IMR-90 (cell line): ENCODE measurements around the gene CD320. TPM values are rescaled to one million over a fixed set of nuclear protein-coding genes. Genes with fewer than 3 reads are reported as not detected.

Experiments used
- ATAC-seq: fragments of 200-7000 bp; cut with Tn5 transposase; 2 replicates; pipeline ENCODE4 v1.9.1; 2020; ENCODE audit warnings: low read depth, mild to moderate bottlenecking, moderate library complexity
- BruUV-seq: library from RNA; stranded (reverse); fragments of 400-500 nt; replicated peaks from 2 replicates; lab custom pipeline; 2021; lab: Mats Ljungman, UMichigan
- CTCF ChIA-PET: fragments of 300-600 bp; formaldehyde crosslinking; extraction: SDS; loops from one replicate; lab custom pipeline; 2021; ENCODE audit warnings: antibody characterized with exemption; lab: Yijun Ruan, JAX
- POLR2A ChIA-PET: fragments of 300-600 bp; sonication (Branson Sonifier 250); formaldehyde crosslinking; loops from one replicate; lab custom pipeline; 2022; ENCODE audit warnings: antibody characterized with exemption; ENCODE audit not compliant: unreplicated experiment; lab: Charles Lee
- DNase-seq: peaks from one replicate; pipeline ENCODE4 v3.0.0; 2013
- H2AFZ ChIP-seq: replicated peaks from 2 replicates; pipeline ENCODE3; 2013; ENCODE audit warnings: low read length, mild to moderate bottlenecking; ENCODE audit not compliant: poor library complexity
- H2AK5ac ChIP-seq: 2 replicates; pipeline ENCODE4 v1.6.1; 2013; ENCODE audit warnings: low read depth, low read length, inconsistent platforms
- H2AK9ac ChIP-seq: replicated peaks from 2 replicates; pipeline ENCODE3; 2013; ENCODE audit warnings: mild to moderate bottlenecking, low read depth, low read length, moderate library complexity; ENCODE audit not compliant: poor library complexity
- H2BK120ac ChIP-seq: 2 replicates; pipeline ENCODE4 v1.6.1; 2013; ENCODE audit warnings: low read depth, low read length, inconsistent platforms
- H2BK15ac ChIP-seq: 3 replicates; pipeline ENCODE4 v1.6.1; 2013; ENCODE audit warnings: low read depth, low read length, inconsistent platforms
- H2BK20ac ChIP-seq: 2 replicates; pipeline ENCODE4 v1.6.1; 2013; ENCODE audit warnings: low read depth, mild to moderate bottlenecking, inconsistent platforms, low read length, moderate library complexity
- H2BK5ac ChIP-seq: 2 replicates; pipeline ENCODE4 v1.6.1; 2013; ENCODE audit warnings: mild to moderate bottlenecking, low read depth, low read length, inconsistent platforms; ENCODE audit not compliant: poor library complexity, severe bottlenecking
- H3K14ac ChIP-seq: replicated peaks from 2 replicates; pipeline ENCODE4 v1.6.1; 2013; ENCODE audit warnings: low read depth, low read length, inconsistent platforms
- H3K18ac ChIP-seq: 2 replicates; pipeline ENCODE4 v1.6.1; 2013; ENCODE audit warnings: low read depth, low read length, control low read depth
- H3K23ac ChIP-seq: 2 replicates; pipeline ENCODE4 v1.6.1; 2013; ENCODE audit warnings: low read depth, low read length, inconsistent platforms
- H3K27ac ChIP-seq: 2 replicates; pipeline ENCODE4 v1.5.1; 2013; ENCODE audit warnings: mild to moderate bottlenecking, control low read depth, low read length; ENCODE audit not compliant: insufficient read depth
- H3K27me3 ChIP-seq: 2 replicates; pipeline ENCODE4 v1.6.1; 2013; ENCODE audit warnings: low read length; ENCODE audit not compliant: control insufficient read depth, insufficient read depth
- H3K36me3 ChIP-seq: 2 replicates; pipeline ENCODE4 v1.6.1; 2013; ENCODE audit warnings: low read length, mixed read lengths; ENCODE audit not compliant: control insufficient read depth, insufficient read depth
- H3K4ac ChIP-seq: 2 replicates; pipeline ENCODE4 v1.6.1; 2013; ENCODE audit warnings: low read depth, low read length, inconsistent platforms
- H3K4me1 ChIP-seq: 2 replicates; pipeline ENCODE4 v1.6.1; 2013; ENCODE audit warnings: low read length, mixed read lengths; ENCODE audit not compliant: control insufficient read depth, insufficient read depth
- H3K4me2 ChIP-seq: 2 replicates; pipeline ENCODE4 v1.6.1; 2013; ENCODE audit warnings: low read depth, mild to moderate bottlenecking, control low read depth, low read length, moderate library complexity
- H3K4me3 ChIP-seq: 2 replicates; pipeline ENCODE4 v1.5.1; 2013; ENCODE audit warnings: low read depth, mild to moderate bottlenecking, control low read depth, low read length, moderate library complexity; ENCODE audit not compliant: insufficient read depth
- H3K56ac ChIP-seq: 2 replicates; pipeline ENCODE4 v1.6.1; 2013; ENCODE audit warnings: low read length, inconsistent platforms; ENCODE audit not compliant: insufficient read depth; ENCODE audit errors: extremely low read depth
- H3K79me1 ChIP-seq, 2 experiments: 2 replicates each; pipeline ENCODE4 v1.6.1; 2013; ENCODE audit warnings: low read length in 2 of 2, inconsistent platforms in 1 of 2, low read depth in 1 of 2
- H3K9ac ChIP-seq: 2 replicates; pipeline ENCODE4 v1.6.1; 2013; ENCODE audit warnings: low read depth, low read length, control low read depth
- H3K9me1 ChIP-seq: 2 replicates; pipeline ENCODE4 v1.6.1; 2013; ENCODE audit warnings: low read length, inconsistent platforms; ENCODE audit not compliant: insufficient read depth
- H3K9me3 ChIP-seq: 2 replicates; pipeline ENCODE4 v1.6.1; 2013; ENCODE audit warnings: low read length; ENCODE audit not compliant: control insufficient read depth, insufficient read depth
- H4K20me1 ChIP-seq: 2 replicates; pipeline ENCODE4 v1.6.1; 2013; ENCODE audit warnings: low read length, inconsistent platforms; ENCODE audit not compliant: insufficient read depth
- H4K5ac ChIP-seq: 2 replicates; pipeline ENCODE4 v1.6.1; 2013; ENCODE audit warnings: mild to moderate bottlenecking, low read depth, low read length, control low read depth
- H4K8ac ChIP-seq, 2 experiments: 2 replicates each; pipeline ENCODE4 v1.6.1; 2013; ENCODE audit warnings: low read depth in 2 of 2, low read length in 2 of 2, control low read depth in 1 of 2, inconsistent platforms in 1 of 2
- H4K91ac ChIP-seq: 2 replicates; pipeline ENCODE4 v1.6.1; 2013; ENCODE audit warnings: low read depth, low read length, inconsistent platforms; ENCODE audit not compliant: insufficient read depth
- BHLHE40 ChIP-seq: fragments of 150-350 bp; IDR thresholded peaks from 2 replicates; pipeline ENCODE4 v1.6.1; 2016; ENCODE audit warnings: mild to moderate bottlenecking, low read depth, low read length
- CEBPB ChIP-seq: IDR thresholded peaks from 2 replicates; pipeline ENCODE4 v1.6.1; 2012; ENCODE audit warnings: low read depth, low read length, improper control_type of control experiment
- CHD1 ChIP-seq: IDR thresholded peaks from 2 replicates; pipeline ENCODE4 v1.6.1; 2012; ENCODE audit warnings: low read depth, low read length, improper control_type of control experiment
- FOS ChIP-seq: fragments of 150-350 bp; IDR thresholded peaks from 2 replicates; pipeline ENCODE4 v1.6.1; 2016; ENCODE audit warnings: low read depth, low read length
- MAFK ChIP-seq: IDR thresholded peaks from 2 replicates; pipeline ENCODE4 v1.6.1; 2012; ENCODE audit warnings: low read depth, low read length, improper control_type of control experiment
- MXI1 ChIP-seq: IDR thresholded peaks from 2 replicates; pipeline ENCODE4 v1.6.1; 2012; ENCODE audit warnings: low read depth, mild to moderate bottlenecking, low read length, moderate library complexity, borderline replicate concordance
- POLR2A ChIP-seq: IDR thresholded peaks from 2 replicates; pipeline ENCODE4 v1.6.1; 2012; ENCODE audit warnings: mild to moderate bottlenecking, low read depth, low read length
- RAD21 ChIP-seq: IDR thresholded peaks from 2 replicates; pipeline ENCODE4 v1.6.1; 2012; ENCODE audit warnings: low read length, improper control_type of control experiment
- RCOR1 ChIP-seq: IDR thresholded peaks from 2 replicates; pipeline ENCODE4 v1.6.1; 2012; ENCODE audit warnings: mild to moderate bottlenecking, low read length, improper control_type of control experiment; ENCODE audit not compliant: insufficient replicate concordance
- RFX5 ChIP-seq: IDR thresholded peaks from 2 replicates; pipeline ENCODE4 v1.8.0; 2012; ENCODE audit warnings: low read depth, mild to moderate bottlenecking, low read length, moderate library complexity
- SMC3 ChIP-seq: fragments of 150-350 bp; IDR thresholded peaks from 2 replicates; pipeline ENCODE4 v1.6.1; 2016; ENCODE audit warnings: low read depth, mild to moderate bottlenecking, antibody characterized with exemption, low read length, moderate library complexity
- WGBS, 2 experiments: methylation state at CpG; one replicate each; pipeline versions ENCODE4 v1.1.5 to v1.1.7; 2013; ENCODE audit warnings: missing lambda C conversion rate in 2 of 2; ENCODE audit not compliant: insufficient read length in 1 of 2; ENCODE audit errors: extremely low coverage in 2 of 2; 5-methylcytosine and 5-hydroxymethylcytosine counted together
- dilution Hi-C: fragments of 300-500 bp; cut with HindIII; formaldehyde crosslinking; loops from one replicate; pipeline ENCODE4 v1.14.3; 2018; ENCODE audit warnings: low sequenced_read_pairs; ENCODE audit not compliant: unreplicated experiment
- in situ Hi-C: fragments of 300-500 bp; cut with MboI; formaldehyde crosslinking; loops from 3 replicates; pipeline ENCODE4 v1.14.3; 2019; ENCODE audit warnings: low sequenced_read_pairs, inconsistent platforms, mixed read lengths
- intact Hi-C: fragments of 100-400 bp; cut with micrococcal nuclease; formaldehyde crosslinking; loops from 2 replicates; pipeline ENCODE4 v1.10.0; 2022
- polyA plus RNA-seq, 3 experiments: library from polyadenylated mRNA; depleted of rRNA; stranded (reverse); fragments of >200 nt; gene quantifications; 2 replicates each; pipeline ENCODE4 v1.2.3, GENCODE V29; 2012; ENCODE audit warnings: low replicate concordance in 1 of 3
- total RNA-seq: library from RNA; depleted of rRNA; stranded (reverse); fragments of >200 nt; gene quantifications from 2 replicates; pipeline ENCODE4 v1.2.3, GENCODE V29; 2012
- TF ChIP-seq, protein P1 (sequence below): conservative IDR thresholded peaks from 2 replicates; pipeline ENCODE4 v1.5.1; 2012; ENCODE audit warnings: mild to moderate bottlenecking, low read depth, low read length, improper control_type of control experiment

The CD320 gene
- total and polyA plus RNA-seq, 2 of the 4 experiments (the other 2 are of a cell fraction): 13.3 to 78.5 TPM

DNA sequence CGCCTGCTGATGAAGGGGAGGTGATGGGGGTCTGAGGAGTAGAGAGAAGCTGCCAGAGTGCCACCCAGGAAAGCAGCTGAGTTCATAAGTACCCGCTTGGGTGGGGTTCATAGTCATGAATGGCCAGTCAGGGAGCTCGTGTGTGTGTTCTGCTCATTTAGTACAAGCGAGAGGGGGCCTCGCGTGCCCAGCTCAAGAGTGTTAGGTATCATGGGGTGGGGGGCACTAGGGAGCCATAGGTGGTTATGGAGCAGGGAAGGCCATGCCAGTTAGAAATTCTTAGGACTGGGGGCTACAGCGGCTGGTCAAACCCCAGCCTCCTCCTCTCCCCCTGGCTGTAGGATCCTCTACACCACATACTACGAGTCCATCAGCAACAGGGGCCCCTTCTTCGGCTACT is 46.8 kb downstream of the CD320 start:
- in situ Hi-C loops (no loop called here), dilution Hi-C loops (no loop called here), intact Hi-C loops (loop anchor here (10.0 kb wide), 1 partner anchor 323 kb away; no protein-coding TSS in a partner anchor)
- Histone ChIP-seq H3K27me3 (no peaks in the 10 kb centered on the region), H2BK15ac (no peak overlapping the region), H2AFZ (no peak overlapping the region), H4K8ac (no peak overlapping the region), H3K4ac (no peak overlapping the region), H4K5ac (no peak overlapping the region), H3K27ac (no peak overlapping the region), H3K4me1 (no peaks in the 10 kb centered on the region), H3K36me3 (no peaks in the 10 kb centered on the region), H3K79me1 (no peaks in the 10 kb centered on the region), H2AK5ac (no peak overlapping the region), H3K4me3 (no peak overlapping the region), H2BK120ac (no peak overlapping the region), H4K20me1 (no peaks in the 10 kb centered on the region), H3K4me2 (no peak overlapping the region), H3K56ac (no peak overlapping the region), H3K18ac (no peak overlapping the region), H2AK9ac (no peak overlapping the region), H3K14ac (no peak overlapping the region), H3K23ac (no peak overlapping the region), H2BK5ac (no peak overlapping the region), H3K9ac (no peak overlapping the region), H3K9me1 (no peaks in the 10 kb centered on the region), H4K91ac (no peak overlapping the region), H3K9me3 (no peaks in the 10 kb centered on the region), H2BK20ac (no peak overlapping the region)
- BruUV-seq: no TSS peak
- DNase-seq (no peak), ATAC-seq (no peak)
- CTCF ChIA-PET: no interaction called here
- WGBS, 2 experiments: 100% methylated on average over 4 of the region's 9 CpGs; no CpG with 5 or more reads in 1 of the 2 experiments
- TF ChIP-seq, protein P1, sequence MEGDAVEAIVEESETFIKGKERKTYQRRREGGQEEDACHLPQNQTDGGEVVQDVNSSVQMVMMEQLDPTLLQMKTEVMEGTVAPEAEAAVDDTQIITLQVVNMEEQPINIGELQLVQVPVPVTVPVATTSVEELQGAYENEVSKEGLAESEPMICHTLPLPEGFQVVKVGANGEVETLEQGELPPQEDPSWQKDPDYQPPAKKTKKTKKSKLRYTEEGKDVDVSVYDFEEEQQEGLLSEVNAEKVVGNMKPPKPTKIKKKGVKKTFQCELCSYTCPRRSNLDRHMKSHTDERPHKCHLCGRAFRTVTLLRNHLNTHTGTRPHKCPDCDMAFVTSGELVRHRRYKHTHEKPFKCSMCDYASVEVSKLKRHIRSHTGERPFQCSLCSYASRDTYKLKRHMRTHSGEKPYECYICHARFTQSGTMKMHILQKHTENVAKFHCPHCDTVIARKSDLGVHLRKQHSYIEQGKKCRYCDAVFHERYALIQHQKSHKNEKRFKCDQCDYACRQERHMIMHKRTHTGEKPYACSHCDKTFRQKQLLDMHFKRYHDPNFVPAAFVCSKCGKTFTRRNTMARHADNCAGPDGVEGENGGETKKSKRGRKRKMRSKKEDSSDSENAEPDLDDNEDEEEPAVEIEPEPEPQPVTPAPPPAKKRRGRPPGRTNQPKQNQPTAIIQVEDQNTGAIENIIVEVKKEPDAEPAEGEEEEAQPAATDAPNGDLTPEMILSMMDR: no peak
- TF ChIP-seq RCOR1 (no peak), POLR2A (no peak), MAFK (no peak), MXI1 (no peak), RAD21 (no peak), RFX5 (no peak), SMC3 (no peak), BHLHE40 (no peak), CHD1 (no peak), CEBPB (no peak), FOS (no peak)
- POLR2A ChIA-PET: no interaction called here
